ENCODE data around the gene MYL5.
A peak's percentile ranks its signal among the peaks of the same experiment; 100 is the strongest.

MYL5 gene

DNA sequence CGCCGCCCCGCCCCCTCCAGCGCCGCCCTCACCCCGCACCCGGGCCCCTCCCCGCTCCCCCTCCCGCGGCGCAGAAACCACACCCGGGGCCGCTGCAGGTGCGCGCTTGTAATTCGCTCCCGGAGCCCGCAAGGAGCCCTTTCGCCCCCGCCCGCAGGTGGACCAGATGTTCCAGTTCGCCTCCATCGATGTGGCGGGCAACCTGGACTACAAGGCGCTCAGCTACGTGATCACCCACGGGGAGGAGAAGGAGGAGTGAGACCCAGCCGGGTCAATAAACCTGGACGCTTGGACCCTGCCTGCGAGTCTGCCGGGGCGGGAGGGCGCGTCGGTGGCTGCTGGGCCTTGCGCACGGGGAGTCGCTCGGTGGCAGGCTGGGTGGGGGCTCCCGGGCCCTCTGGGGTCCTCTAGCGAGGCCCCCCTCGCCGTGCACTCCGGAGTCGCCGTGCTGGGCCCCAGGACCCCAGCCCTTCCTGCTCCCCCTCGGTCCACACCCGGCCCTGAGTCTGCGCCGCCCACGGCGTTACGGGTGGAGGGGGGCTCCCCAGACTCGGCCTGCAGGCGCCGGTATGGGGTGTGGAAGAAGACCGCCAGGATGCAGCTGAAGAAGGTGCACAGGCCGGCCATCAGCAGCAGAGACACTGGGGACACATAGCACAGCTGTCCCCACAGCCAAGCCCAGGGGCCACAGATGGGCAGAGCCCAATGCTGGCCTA lies 7.6 kb downstream of the MYL5 start:
- no peaks in the 10 kb centered on the region for H3K79me2 ChIP-seq (ENCODE audit: insufficient read depth, low read length)
- no peaks in the 10 kb centered on the region for H4K20me1 ChIP-seq (ENCODE audit: insufficient read depth, low read length)
- H3K4me1 ChIP-seq (ENCODE audit: insufficient read depth, low read length, severe bottlenecking), result peaks cover 25% of the 10 kb centered on the region
- no peak overlapping the region for H2AFZ ChIP-seq (ENCODE audit: low read length)
- H3K4me2 ChIP-seq (ENCODE audit: low read length), result peak overlapping the region; percentile 38; the same call in 1 of the 2 replicates
- TF ChIP-seq CTCF (IDR thresholded peaks at IDR 0.05; ENCODE audit: low read length) (no peak), EZH2 (IDR thresholded peaks at IDR 0.05; ENCODE audit: borderline replicate concordance, low read length) (no peak)
- peak overlapping the region; percentile 27 for H3K4me3 ChIP-seq (ENCODE audit: low read depth, low read length, poor library complexity, severe bottlenecking)
- H3K27ac ChIP-seq (ENCODE audit: low read depth, low read length, poor library complexity, severe bottlenecking), result no peak overlapping the region
- no peaks in the 10 kb centered on the region for H3K36me3 ChIP-seq (ENCODE audit: insufficient read depth, low read length)
- no peaks in the 10 kb centered on the region; the same call in 1 of the 2 replicates for H3K27me3 ChIP-seq (ENCODE audit: insufficient read depth, low read length)
- no peaks in the 10 kb centered on the region for H3K9me3 ChIP-seq (ENCODE audit: low read length)
- no peak overlapping the region for H3K9ac ChIP-seq (ENCODE audit: low read length)
- no peaks in the 10 kb centered on the region for H3F3A ChIP-seq (ENCODE audit: insufficient read depth, low read length)
- H3K9me2 ChIP-seq (ENCODE audit: low read depth, low read length), result no peaks in the 10 kb centered on the region

GRCh38 chr4:682490-683172 lies 8.3 kb downstream of the MYL5 start:
- no peak overlapping the region for H3K9ac ChIP-seq (ENCODE audit: low read length)
- TF ChIP-seq CTCF (IDR thresholded peaks at IDR 0.05; ENCODE audit: low read length) (no peak), EZH2 (IDR thresholded peaks at IDR 0.05; ENCODE audit: borderline replicate concordance, low read length) (no peak)
- no peaks in the 10 kb centered on the region; the same call in 1 of the 2 replicates for H3K27me3 ChIP-seq (ENCODE audit: insufficient read depth, low read length)
- no peaks in the 10 kb centered on the region for H3K36me3 ChIP-seq (ENCODE audit: insufficient read depth, low read length)
- H3F3A ChIP-seq (ENCODE audit: insufficient read depth, low read length), result no peaks in the 10 kb centered on the region
- H3K4me2 ChIP-seq (ENCODE audit: low read length), result no peak overlapping the region
- H2AFZ ChIP-seq (ENCODE audit: low read length), result no peak overlapping the region
- no peak overlapping the region for H3K27ac ChIP-seq (ENCODE audit: low read depth, low read length, poor library complexity, severe bottlenecking)
- no peaks in the 10 kb centered on the region for H4K20me1 ChIP-seq (ENCODE audit: insufficient read depth, low read length)
- H3K9me3 ChIP-seq (ENCODE audit: low read length), result no peaks in the 10 kb centered on the region
- no peaks in the 10 kb centered on the region for H3K9me2 ChIP-seq (ENCODE audit: low read depth, low read length)
- no peak overlapping the region for H3K4me3 ChIP-seq (ENCODE audit: low read depth, low read length, poor library complexity, severe bottlenecking)
- no peaks in the 10 kb centered on the region for H3K79me2 ChIP-seq (ENCODE audit: insufficient read depth, low read length)
- H3K4me1 ChIP-seq (ENCODE audit: insufficient read depth, low read length, severe bottlenecking), result peaks cover 17% of the 10 kb centered on the region

GRCh38 chr4:683247-683897 lies 9.0 kb downstream of the MYL5 start:
- no peak overlapping the region for H2AFZ ChIP-seq (ENCODE audit: low read length)
- no peak overlapping the region for H3K27ac ChIP-seq (ENCODE audit: low read depth, low read length, poor library complexity, severe bottlenecking)
- H4K20me1 ChIP-seq (ENCODE audit: insufficient read depth, low read length), result no peaks in the 10 kb centered on the region
- peaks cover 10% of the 10 kb centered on the region for H3K4me1 ChIP-seq (ENCODE audit: insufficient read depth, low read length, severe bottlenecking)
- H3K27me3 ChIP-seq (ENCODE audit: insufficient read depth, low read length), result no peaks in the 10 kb centered on the region; the same call in 1 of the 2 replicates
- H3K36me3 ChIP-seq (ENCODE audit: insufficient read depth, low read length), result no peaks in the 10 kb centered on the region
- TF ChIP-seq CTCF (IDR thresholded peaks at IDR 0.05; ENCODE audit: low read length) (no peak), EZH2 (IDR thresholded peaks at IDR 0.05; ENCODE audit: borderline replicate concordance, low read length) (no peak)
- H3K9me2 ChIP-seq (ENCODE audit: low read depth, low read length), result no peaks in the 10 kb centered on the region
- no peaks in the 10 kb centered on the region for H3K9me3 ChIP-seq (ENCODE audit: low read length)
- H3K9ac ChIP-seq (ENCODE audit: low read length), result no peak overlapping the region
- H3K4me3 ChIP-seq (ENCODE audit: low read depth, low read length, poor library complexity, severe bottlenecking), result no peak overlapping the region
- H3F3A ChIP-seq (ENCODE audit: insufficient read depth, low read length), result no peaks in the 10 kb centered on the region
- no peaks in the 10 kb centered on the region for H3K79me2 ChIP-seq (ENCODE audit: insufficient read depth, low read length)
- no peak overlapping the region for H3K4me2 ChIP-seq (ENCODE audit: low read length)
